H9 (cell line): ENCODE data around the gene AP2S1. TPM values are rescaled to one million over a fixed set of nuclear protein-coding genes. Genes with fewer than 3 reads are reported as not detected.

Experiments used
- DNase-seq: peaks from one replicate; pipeline ENCODE4 v3.0.0-alpha.2; 2017
- H2AFZ ChIP-seq: one replicate; pipeline ENCODE4 v1.6.1; 2013; ENCODE audit warnings: mild to moderate bottlenecking, low read length, control low read depth, moderate library complexity
- H2AK5ac ChIP-seq: 2 replicates; pipeline ENCODE4 v1.6.1; 2013; ENCODE audit warnings: low read length, control low read depth, mixed read lengths; ENCODE audit not compliant: insufficient read length
- H2BK120ac ChIP-seq: one replicate; pipeline ENCODE4 v1.6.1; 2013; ENCODE audit warnings: low read depth, mild to moderate bottlenecking, low read length, control low read depth, inconsistent platforms; ENCODE audit not compliant: poor library complexity, severe bottlenecking
- H2BK12ac ChIP-seq: 2 replicates; pipeline ENCODE4 v1.6.1; 2013; ENCODE audit warnings: low read length, control low read depth, mixed read lengths, low read depth; ENCODE audit not compliant: insufficient read length
- H2BK15ac ChIP-seq: 2 replicates; pipeline ENCODE4 v1.6.1; 2013; ENCODE audit warnings: low read depth, low read length, control low read depth
- H2BK20ac ChIP-seq: one replicate; pipeline ENCODE4 v1.6.1; 2013; ENCODE audit warnings: low read depth, mild to moderate bottlenecking, low read length, control low read depth, inconsistent platforms; ENCODE audit not compliant: poor library complexity, severe bottlenecking
- H2BK5ac ChIP-seq: 2 replicates; pipeline ENCODE4 v1.6.1; 2013; ENCODE audit warnings: low read length, control low read depth, mixed read lengths; ENCODE audit not compliant: insufficient read length
- H3K14ac ChIP-seq: 2 replicates; pipeline ENCODE4 v1.6.1; 2013; ENCODE audit warnings: low read length, control low read depth; ENCODE audit not compliant: insufficient read depth
- H3K18ac ChIP-seq: 2 replicates; pipeline ENCODE4 v1.6.1; 2013; ENCODE audit warnings: low read depth, mild to moderate bottlenecking, mixed read lengths, low read length, control low read depth; ENCODE audit not compliant: insufficient read length
- H3K23ac ChIP-seq: 2 replicates; pipeline ENCODE4 v1.6.1; 2013; ENCODE audit warnings: low read length, control low read depth, mixed read lengths, low read depth; ENCODE audit not compliant: insufficient read length
- H3K23me2 ChIP-seq: 2 replicates; pipeline ENCODE4 v1.6.1; 2013; ENCODE audit warnings: low read depth, mild to moderate bottlenecking, mixed read lengths, low read length, control low read depth; ENCODE audit not compliant: insufficient read length, poor library complexity, severe bottlenecking
- H3K27ac ChIP-seq: 2 replicates; pipeline ENCODE4 v1.5.1; 2013; ENCODE audit warnings: low read length, control low read depth, mixed read lengths, low read depth; ENCODE audit not compliant: insufficient read length
- H3K27me3 ChIP-seq: 2 replicates; pipeline ENCODE4 v1.6.1; 2013; ENCODE audit warnings: low read length, control low read depth, inconsistent platforms; ENCODE audit not compliant: insufficient read depth
- H3K4ac ChIP-seq: 2 replicates; pipeline ENCODE4 v1.6.1; 2013; ENCODE audit warnings: low read depth, mild to moderate bottlenecking, control low read depth, inconsistent platforms, low read length, moderate library complexity
- H3K4me1 ChIP-seq: 2 replicates; pipeline ENCODE4 v1.6.1; 2013; ENCODE audit warnings: low read length, control low read depth, inconsistent platforms; ENCODE audit not compliant: insufficient read depth
- H3K4me2 ChIP-seq: 2 replicates; pipeline ENCODE4 v1.6.1; 2013; ENCODE audit warnings: low read length, control low read depth, mixed read lengths; ENCODE audit not compliant: insufficient read length, insufficient read depth
- H3K56ac ChIP-seq: 2 replicates; pipeline ENCODE4 v1.6.1; 2013; ENCODE audit warnings: low read depth, mild to moderate bottlenecking, mixed read lengths, low read length, control low read depth; ENCODE audit not compliant: insufficient read length
- H3K79me1 ChIP-seq: 2 replicates; pipeline ENCODE4 v1.6.1; 2013; ENCODE audit warnings: low read depth, mild to moderate bottlenecking, moderate library complexity, low read length, control low read depth, inconsistent platforms; ENCODE audit not compliant: insufficient read depth, poor library complexity, severe bottlenecking
- H3K79me2 ChIP-seq: 2 replicates; pipeline ENCODE4 v1.6.1; 2013; ENCODE audit warnings: low read length, control low read depth, inconsistent platforms; ENCODE audit not compliant: insufficient read depth
- H3K9ac ChIP-seq: 2 replicates; pipeline ENCODE4 v1.6.1; 2013; ENCODE audit warnings: low read length, control low read depth, mixed read lengths; ENCODE audit not compliant: insufficient read length; ENCODE audit errors: extremely low read depth
- H3K9me3 ChIP-seq: one replicate; pipeline ENCODE4 v1.6.1; 2013; ENCODE audit warnings: low read depth, low read length, inconsistent platforms; ENCODE audit not compliant: control insufficient read depth
- H3T11ph ChIP-seq: one replicate; pipeline ENCODE4 v1.6.1; 2013; ENCODE audit warnings: mild to moderate bottlenecking, low read length, control low read depth, inconsistent platforms
- H4K20me1 ChIP-seq: one replicate; pipeline ENCODE4 v1.6.1; 2013; ENCODE audit not compliant: control insufficient read depth, insufficient read length, insufficient read depth
- H4K5ac ChIP-seq: 2 replicates; pipeline ENCODE4 v1.6.1; 2013; ENCODE audit warnings: low read depth, mild to moderate bottlenecking, mixed read lengths, low read length, control low read depth; ENCODE audit not compliant: insufficient read length
- H4K8ac ChIP-seq: replicated peaks from 2 replicates; pipeline ENCODE4 v1.6.1; 2013; ENCODE audit warnings: low read length, control low read depth, mixed read lengths, low read depth; ENCODE audit not compliant: insufficient read length
- H4K91ac ChIP-seq: 2 replicates; pipeline ENCODE4 v1.6.1; 2013; ENCODE audit warnings: low read depth, mild to moderate bottlenecking, moderate library complexity, mixed read lengths, low read length, control low read depth; ENCODE audit not compliant: insufficient read length
- H3K27ac Mint-ChIP-seq, 3 experiments: 2 replicates in 2 of 3; 3 replicates in 1 of 3; pipeline ENCODE4 v1.8.0; 2020 to 2021; ENCODE audit warnings: mixed read lengths in 3 of 3, mild to moderate bottlenecking in 1 of 3, moderate library complexity in 1 of 3
- H3K27me3 Mint-ChIP-seq: 2 replicates; pipeline ENCODE4 v1.8.0; 2021; ENCODE audit warnings: low read depth, mild to moderate bottlenecking, moderate library complexity, mixed read lengths
- H3K36me3 Mint-ChIP-seq, 3 experiments: 2 replicates in 2 of 3; 3 replicates in 1 of 3; pipeline ENCODE4 v1.8.0; 2020 to 2021; ENCODE audit warnings: low read depth in 3 of 3, mixed read lengths in 3 of 3; ENCODE audit not compliant: insufficient read depth in 1 of 3
- H3K4me1 Mint-ChIP-seq, 2 experiments: 2 replicates each; pipeline ENCODE4 v1.8.0; 2020; ENCODE audit warnings: mixed read lengths in 2 of 2
- H3K4me3 Mint-ChIP-seq, 2 experiments: 2 replicates in 1 of 2; 3 replicates in 1 of 2; pipeline ENCODE4 v1.8.0; 2020 to 2021; ENCODE audit warnings: mild to moderate bottlenecking in 2 of 2, mixed read lengths in 2 of 2, moderate library complexity in 1 of 2
- H3K9me3 Mint-ChIP-seq, 2 experiments: 2 replicates in 1 of 2; 3 replicates in 1 of 2; pipeline ENCODE4 v1.8.0; 2020; ENCODE audit warnings: mild to moderate bottlenecking in 2 of 2, mixed read lengths in 2 of 2, moderate library complexity in 1 of 2
- CTCF ChIP-seq: fragments of 200-600 bp; sonication (generic); conservative IDR thresholded peaks from 3 replicates; pipeline ENCODE4 v1.8.0; 2021; ENCODE audit warnings: antibody characterized with exemption, mild to moderate bottlenecking
- WGBS: extraction: QIAGEN DNeasy Blood & Tissue Kit; methylation state at CpG from one replicate; pipeline ENCODE4 v1.1.7; 2013; ENCODE audit warnings: missing lambda C conversion rate, low lambda C conversion rate, mixed read lengths; ENCODE audit not compliant: insufficient read length; ENCODE audit errors: extremely low coverage; 5-methylcytosine and 5-hydroxymethylcytosine counted together
- total RNA-seq: library from RNA; stranded (reverse); gene quantifications from 2 replicates; pipeline ENCODE4 v1.2.1, GENCODE V29; 2021

The AP2S1 gene
- total RNA-seq, 1 experiment from 2014 or later = 193 TPM

DNA sequence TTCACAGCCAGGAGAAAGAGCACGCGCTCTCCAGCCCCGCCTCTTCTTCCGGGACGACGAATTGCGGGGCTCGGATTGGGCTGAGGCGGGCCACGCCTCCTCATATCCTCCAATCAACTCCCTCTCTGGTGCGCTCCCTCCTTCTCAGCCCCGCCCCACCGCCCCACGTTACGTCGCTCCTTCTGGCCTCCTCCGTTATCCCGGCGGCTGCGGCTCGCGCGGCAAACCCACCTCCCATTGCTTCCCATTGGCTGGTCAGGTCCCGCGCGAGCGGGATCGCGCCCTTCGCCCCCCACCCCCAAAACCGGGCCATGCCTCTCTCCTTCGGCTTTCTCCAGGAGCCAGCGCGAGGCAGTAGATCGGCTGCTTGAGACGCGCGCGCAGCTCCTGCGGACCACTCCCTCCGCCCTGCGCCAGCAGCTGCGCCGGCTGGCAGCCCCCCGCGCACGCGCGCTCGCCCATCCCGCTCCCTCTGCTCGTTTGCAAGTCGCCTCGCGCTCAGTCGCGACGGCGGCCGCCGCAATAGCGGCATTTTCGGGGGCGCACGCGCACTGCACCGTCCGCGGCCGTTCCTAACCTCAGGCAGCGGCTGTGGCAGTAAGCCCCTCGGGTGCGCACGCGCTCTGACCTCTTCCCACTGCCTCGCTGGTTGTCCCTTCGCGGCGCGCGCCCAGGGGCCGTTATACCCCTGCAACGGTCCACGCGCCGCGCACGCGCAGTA lies 9.6 kb upstream of the AP2S1 start:
- Histone ChIP-seq H3K14ac (peak overlapping the region; percentile 98), H3K56ac (no peak overlapping the region), H2BK5ac (no peak overlapping the region), H3K4ac (no peak overlapping the region; the same call in 1 of the 2 replicates), H2BK15ac (no peak overlapping the region), H3K4me1 (peaks cover 4% of the 10 kb centered on the region; the same call in 1 of the 2 replicates), H4K20me1 (peaks cover 2% of the 10 kb centered on the region), H3T11ph (no peak overlapping the region), H3K79me2 (peaks cover 33% of the 10 kb centered on the region), H3K27ac (peak overlapping the region; percentile 84), H3K18ac (peak overlapping the region; percentile 96), H2AK5ac (no peak overlapping the region), H3K23ac (no peak overlapping the region), H2BK120ac (no peak overlapping the region), H2BK20ac (no peak overlapping the region), H3K79me1 (no peaks in the 10 kb centered on the region), H3K9me3 (no peaks in the 10 kb centered on the region), H4K5ac (no peak overlapping the region), H3K27me3 (no peaks in the 10 kb centered on the region; the same call in 1 of the 2 replicates), H4K8ac (no peak overlapping the region), H2BK12ac (no peak overlapping the region), H2AFZ (no peak overlapping the region), H3K4me2 (peak overlapping the region; percentile 48), H3K23me2 (peaks cover 26% of the 10 kb centered on the region), H4K91ac (peak overlapping the region; percentile 84), H3K9ac (peak overlapping the region; percentile 85)
- H3K27ac Mint-ChIP-seq = peak overlapping the region; percentile 96
- H3K4me3 Mint-ChIP-seq = peak overlapping the region; percentile 69 to 83
- H3K36me3 Mint-ChIP-seq = peaks cover 0 to 4% (median 3%) of the 10 kb centered on the region in 3 experiments; a peak in 3 of 7 replicates
- TF ChIP-seq CTCF = no peak
- no CpG with 5 or more reads among the region's 89 CpGs for WGBS
- no peaks in the 10 kb centered on the region for H3K9me3 Mint-ChIP-seq
- peaks cover 7% of the 10 kb centered on the region for H3K27me3 Mint-ChIP-seq
- peak; percentile 99 for DNase-seq
- H3K4me1 Mint-ChIP-seq = peaks cover 8 to 17% of the 10 kb centered on the region in 2 experiments
